Measurements from ENCODE around the gene SLC44A5. TPM values are rescaled to one million over a fixed set of nuclear protein-coding genes. Genes with fewer than 3 reads are reported as not detected.

Gene SLC44A5
- total RNA-seq, 4 donors from 2014 or later = 0.19 to 12.8 (median 2.6) TPM

GRCh38 chr1:75618382-75618781, 7.5 kb upstream of the SLC44A5 start:
- Histone ChIP-seq H3K4me1 (peaks cover 19 to 30% (median 21%) of the 10 kb centered on the region in 3 donors), H3K27ac (no peak overlapping the region), H3K9me3 (no peaks in the 10 kb centered on the region), H3K36me3 (no peaks in the 10 kb centered on the region), H3K4me3 (no peak overlapping the region), H3K27me3 (peaks cover 0 to 63% (median 14%) of the 10 kb centered on the region in 4 donors)
- intact Hi-C loops (cut with DNase I) = no loop called here
- no peak for TF ChIP-seq POLR2A (IDR thresholded peaks at IDR 0.05)
- DNase-seq = no peak

- no peaks in the 10 kb centered on the region for H3K36me3 ChIP-seq
- peaks cover 19 to 30% (median 21%) of the 10 kb centered on the region in 3 donors for H3K4me1 ChIP-seq
- TF ChIP-seq POLR2A (IDR thresholded peaks at IDR 0.05) (no peak), CTCF (IDR thresholded peaks at IDR 0.05) (no peak)
- intact Hi-C loops (cut with DNase I) = no loop called here
- H3K27ac ChIP-seq = no peak overlapping the region
- peak overlapping the region; percentile 27 to 64 (median 48) for H3K4me3 ChIP-seq
- DNase-seq = no peak
- 11 to 22% methylated on average over 14 to 24 of the region's 39 CpGs for WGBS, 2 donors
- peaks cover 0 to 80% (median 14%) of the 10 kb centered on the region in 4 donors for H3K27me3 ChIP-seq
- no peaks in the 10 kb centered on the region for H3K9me3 ChIP-seq
Measured at GRCh38 chr1:75616436-75617433, 5.8 kb upstream of the SLC44A5 start.

GRCh38 chr1:75615613-75616435, 4.9 kb upstream of the SLC44A5 start:
- peaks cover 0 to 84% (median 14%) of the 10 kb centered on the region in 4 donors for H3K27me3 ChIP-seq
- peaks cover 19 to 30% (median 21%) of the 10 kb centered on the region in 3 donors for H3K4me1 ChIP-seq
- no peaks in the 10 kb centered on the region for H3K36me3 ChIP-seq
- WGBS, 2 donors = 0% methylated on average over 5 to 7 of the region's 72 CpGs
- H3K27ac ChIP-seq = no peak overlapping the region
- peak overlapping the region; percentile 27 to 64 (median 48) for H3K4me3 ChIP-seq
- TF ChIP-seq POLR2A (IDR thresholded peaks at IDR 0.05) = no peak
- intact Hi-C loops (cut with DNase I) = no loop called here
- DNase-seq = no peak
- H3K9me3 ChIP-seq = no peaks in the 10 kb centered on the region

- no peak overlapping the region for H3K27ac ChIP-seq
- TF ChIP-seq CTCF (IDR thresholded peaks at IDR 0.05) = no peak
- no peak for TF ChIP-seq POLR2A (IDR thresholded peaks at IDR 0.05)
- DNase-seq = no peak
- H3K4me3 ChIP-seq = peak overlapping the region in 3 of 4 donors; percentile 44 to 64 (median 51)
- H3K36me3 ChIP-seq = no peaks in the 10 kb centered on the region
- no peaks in the 10 kb centered on the region for H3K9me3 ChIP-seq
- intact Hi-C loops (cut with DNase I) = no loop called here
- H3K4me1 ChIP-seq = peaks cover 19 to 30% (median 21%) of the 10 kb centered on the region in 3 donors
- peaks cover 0 to 80% (median 14%) of the 10 kb centered on the region in 4 donors for H3K27me3 ChIP-seq
- WGBS, 2 donors = 4 to 7% methylated on average over 8 of the region's 8 CpGs
Measured at GRCh38 chr1:75614399-75614756, 3.5 kb upstream of the SLC44A5 start.

- no peak overlapping the region for H3K4me3 ChIP-seq
- no peaks in the 10 kb centered on the region for H3K36me3 ChIP-seq
- WGBS, 2 donors = 50 to 59% methylated on average over 5 of the region's 5 CpGs
- peaks cover 19 to 30% (median 21%) of the 10 kb centered on the region in 3 donors for H3K4me1 ChIP-seq
- peaks cover 0 to 81% (median 14%) of the 10 kb centered on the region in 4 donors for H3K27me3 ChIP-seq
- intact Hi-C loops (cut with DNase I) = no loop called here
- TF ChIP-seq CTCF (IDR thresholded peaks at IDR 0.05) = no peak
- no peak for TF ChIP-seq POLR2A (IDR thresholded peaks at IDR 0.05)
- no peak overlapping the region for H3K27ac ChIP-seq
- no peaks in the 10 kb centered on the region for H3K9me3 ChIP-seq
- DNase-seq = no peak
Measured at GRCh38 chr1:75613916-75614315, 3.0 kb upstream of the SLC44A5 start.
